Muscle of leg (tissue), 11 donors: ENCODE measurements around the gene FRAS1. TPM values are rescaled to one million over a fixed set of nuclear protein-coding genes. Genes with fewer than 3 reads are reported as not detected.
"Not testable (repeated sequence)": the region's sequence is repeated elsewhere in the genome, so short reads cannot be mapped to it uniquely, and the experiment has no call there.

Experiments used
- DNase-seq: peaks from one replicate; pipeline ENCODE4 v3.0.0; 2013
- H3K27ac ChIP-seq: one replicate; pipeline ENCODE4 v1.5.1; 2013; ENCODE audit warnings: mild to moderate bottlenecking, low read length, control low read depth
- H3K27me3 ChIP-seq: one replicate; pipeline ENCODE4 v1.6.1; 2013; ENCODE audit warnings: low read length; ENCODE audit not compliant: control insufficient read depth, insufficient read depth
- H3K36me3 ChIP-seq: one replicate; pipeline ENCODE4 v1.6.1; 2013; ENCODE audit warnings: low read length; ENCODE audit not compliant: control insufficient read depth, insufficient read depth
- H3K4me1 ChIP-seq: one replicate; pipeline ENCODE4 v1.6.1; 2013; ENCODE audit warnings: low read length; ENCODE audit not compliant: control insufficient read depth, insufficient read depth
- H3K4me3 ChIP-seq: one replicate; pipeline ENCODE4 v1.5.1; 2013; ENCODE audit warnings: low read length, control low read depth
- H3K9me3 ChIP-seq: replicated peaks from 2 replicates; pipeline ENCODE4 v1.6.1; 2013; ENCODE audit warnings: low read depth, low read length; ENCODE audit not compliant: control insufficient read depth
- WGBS: methylation state at CpG from one replicate; pipeline ENCODE4 v1.1.5; 2013; ENCODE audit warnings: missing lambda C conversion rate; ENCODE audit not compliant: insufficient coverage; 5-methylcytosine and 5-hydroxymethylcytosine counted together
- polyA plus RNA-seq, 8 donors: library from polyadenylated mRNA; unstranded; fragments of 120-200 nt; gene quantifications; one replicate each; pipeline versions ENCODE4 v1.2.1 to v1.2.3, GENCODE V29; 2013; ENCODE audit warnings: inconsistent platforms in 1 of 8, low replicate concordance in 1 of 8; ENCODE audit not compliant: insufficient read length in 8 of 8, insufficient read depth in 1 of 8
- total RNA-seq: library from RNA; stranded (reverse); fragments of 120-200 nt; gene quantifications from one replicate; pipeline ENCODE4 v1.2.4, GENCODE V29; 2013

The FRAS1 gene
- total and polyA plus RNA-seq, 9 donors = 3.6 to 15.8 (median 7.4) TPM

DNA sequence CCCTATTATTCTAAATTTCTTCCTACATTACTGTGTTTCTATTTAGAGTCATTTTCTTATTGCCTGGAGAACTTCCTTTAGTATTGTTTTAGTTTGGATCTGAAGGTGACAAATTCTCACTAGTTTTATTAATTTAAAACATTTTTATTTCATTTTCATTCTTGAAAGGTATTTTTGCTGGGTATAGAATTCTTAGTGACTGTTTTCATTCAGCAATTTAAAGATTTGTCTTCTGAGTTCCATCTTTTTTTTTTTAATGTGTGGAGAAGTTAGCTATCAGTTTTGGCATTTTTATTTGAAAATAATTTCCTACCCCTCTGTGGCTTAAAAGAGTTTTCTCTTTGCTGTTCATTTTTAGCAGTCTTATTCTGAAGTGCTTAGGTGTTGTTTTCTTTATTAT lies 169.2 kb downstream of the FRAS1 start:
- H3K36me3 ChIP-seq = no peaks in the 10 kb centered on the region
- H3K9me3 ChIP-seq = no peaks in the 10 kb centered on the region
- DNase-seq = no peak
- H3K27me3 ChIP-seq = no peaks in the 10 kb centered on the region
- no peak overlapping the region for H3K27ac ChIP-seq
- H3K4me3 ChIP-seq = no peak overlapping the region
- H3K4me1 ChIP-seq = no peaks in the 10 kb centered on the region

- no peaks in the 10 kb centered on the region for H3K27me3 ChIP-seq
- no peak overlapping the region for H3K4me3 ChIP-seq
- H3K9me3 ChIP-seq = no peaks in the 10 kb centered on the region
- no peak for DNase-seq
- H3K36me3 ChIP-seq = no peaks in the 10 kb centered on the region
- no peak overlapping the region for H3K27ac ChIP-seq
- WGBS = no CpG with 5 or more reads among the region's 1 CpG
- H3K4me1 ChIP-seq = no peaks in the 10 kb centered on the region
Measured at GRCh38 chr4:78227411-78228057, 170.4 kb downstream of the FRAS1 start.

- Histone ChIP-seq H3K36me3 (no peaks in the 10 kb centered on the region), H3K4me1 (no peaks in the 10 kb centered on the region), H3K27me3 (no peaks in the 10 kb centered on the region), H3K27ac (no peak overlapping the region), H3K4me3 (no peak overlapping the region), H3K9me3 (no peaks in the 10 kb centered on the region)
- no peak for DNase-seq
Measured at GRCh38 chr4:78235800-78236199, 178.7 kb downstream of the FRAS1 start.

DNA sequence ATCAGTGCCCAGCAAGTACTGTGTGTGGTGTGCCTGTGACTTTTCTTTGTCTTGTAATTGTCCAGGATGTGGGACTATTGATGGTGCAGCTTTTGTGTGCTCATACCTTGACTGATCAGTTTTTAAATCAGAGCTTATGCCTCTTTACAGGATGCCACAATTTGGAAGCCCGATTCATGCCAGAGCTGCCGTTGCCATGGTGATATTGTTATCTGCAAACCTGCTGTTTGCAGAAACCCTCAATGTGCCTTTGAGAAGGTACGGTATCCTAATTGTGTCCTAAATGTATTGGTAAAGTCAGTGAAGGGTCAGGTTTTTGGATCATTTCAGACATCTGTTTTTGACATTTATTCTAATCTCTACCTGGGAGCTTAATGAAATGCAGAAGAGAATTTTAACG lies 180.2 kb downstream of the FRAS1 start:
- H3K36me3 ChIP-seq = no peaks in the 10 kb centered on the region
- H3K4me3 ChIP-seq = no peak overlapping the region
- H3K9me3 ChIP-seq = no peaks in the 10 kb centered on the region
- H3K27me3 ChIP-seq = no peaks in the 10 kb centered on the region
- DNase-seq = no peak
- 78% methylated on average over 2 of the region's 4 CpGs for WGBS
- no peaks in the 10 kb centered on the region for H3K4me1 ChIP-seq
- H3K27ac ChIP-seq = no peak overlapping the region

DNA sequence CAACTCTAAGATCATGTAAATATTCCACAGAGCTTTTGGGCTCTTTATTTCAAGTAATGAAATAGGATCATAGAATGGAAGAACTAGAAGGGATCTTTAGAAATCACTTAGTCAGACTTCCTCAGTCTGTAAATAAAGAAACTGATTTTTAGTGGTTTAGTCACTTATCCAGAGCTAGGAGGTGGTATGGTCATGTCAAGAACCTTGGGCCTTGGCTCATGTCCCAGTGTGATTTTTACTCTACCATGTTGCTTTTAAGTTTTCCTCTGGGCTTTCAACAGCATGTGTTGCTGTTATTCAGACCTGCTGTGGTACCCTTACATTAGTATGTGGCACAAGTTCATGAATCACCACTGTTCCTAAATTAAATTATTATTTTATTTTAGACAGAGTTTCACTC lies 184.9 kb downstream of the FRAS1 start:
- H3K27me3 ChIP-seq = no peaks in the 10 kb centered on the region
- H3K4me3 ChIP-seq = no peak overlapping the region
- no peak overlapping the region for H3K27ac ChIP-seq
- no peaks in the 10 kb centered on the region for H3K36me3 ChIP-seq
- no peaks in the 10 kb centered on the region for H3K4me1 ChIP-seq
- no peak for DNase-seq
- no peaks in the 10 kb centered on the region for H3K9me3 ChIP-seq

GRCh38 chr4:78244705-78245485 lies 187.8 kb downstream of the FRAS1 start:
- Histone ChIP-seq H3K4me1 (no peaks in the 10 kb centered on the region), H3K9me3 (no peaks in the 10 kb centered on the region), H3K27me3 (no peaks in the 10 kb centered on the region), H3K4me3 (no peak overlapping the region), H3K36me3 (no peaks in the 10 kb centered on the region), H3K27ac (no peak overlapping the region)
- WGBS = 33% methylated on average over 1 of the region's 3 CpGs
- DNase-seq = no peak

DNA sequence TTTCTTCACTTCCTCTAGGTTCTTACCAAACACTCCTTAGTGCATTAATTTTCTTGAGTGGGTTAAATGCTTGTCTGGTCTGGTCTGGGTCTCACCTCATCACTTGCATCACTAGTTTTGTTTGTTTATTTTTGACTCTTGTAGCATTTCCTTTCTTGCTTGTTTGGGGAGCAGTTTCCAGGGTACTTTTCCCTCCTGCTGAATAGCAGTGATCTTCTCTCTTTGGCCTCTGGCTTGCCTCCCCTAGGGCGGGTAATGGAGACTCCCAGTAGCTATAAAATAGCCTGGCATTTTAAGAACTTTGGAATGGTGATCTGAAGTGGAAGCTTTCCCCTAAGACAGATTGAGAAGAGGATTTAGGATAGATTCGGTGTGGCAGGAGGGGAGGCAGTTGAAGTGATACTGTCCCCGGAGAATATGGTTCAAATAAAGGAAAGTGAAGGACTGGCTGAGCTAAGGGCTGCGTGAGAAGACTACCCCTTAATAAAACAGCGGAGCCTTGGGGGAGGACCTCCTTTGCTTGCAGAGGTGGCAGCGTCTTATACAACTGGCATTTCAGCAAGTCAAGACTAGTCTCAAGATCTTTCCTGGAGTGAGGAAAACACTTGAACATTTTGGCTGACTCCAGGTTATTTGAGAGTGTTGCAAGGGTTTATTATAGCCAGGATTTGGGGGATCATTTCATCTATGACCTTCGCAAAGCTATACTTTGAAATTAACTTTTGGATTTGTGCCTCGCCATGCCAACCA lies 190.6 kb downstream of the FRAS1 start:
- H3K4me3 ChIP-seq = no peak overlapping the region
- H3K36me3 ChIP-seq = no peaks in the 10 kb centered on the region
- no peaks in the 10 kb centered on the region for H3K4me1 ChIP-seq
- no peak for DNase-seq
- no peaks in the 10 kb centered on the region for H3K27me3 ChIP-seq
- H3K27ac ChIP-seq = no peak overlapping the region
- 78% methylated on average over 5 of the region's 8 CpGs for WGBS
- H3K9me3 ChIP-seq = peaks cover 3% of the 10 kb centered on the region

DNA sequence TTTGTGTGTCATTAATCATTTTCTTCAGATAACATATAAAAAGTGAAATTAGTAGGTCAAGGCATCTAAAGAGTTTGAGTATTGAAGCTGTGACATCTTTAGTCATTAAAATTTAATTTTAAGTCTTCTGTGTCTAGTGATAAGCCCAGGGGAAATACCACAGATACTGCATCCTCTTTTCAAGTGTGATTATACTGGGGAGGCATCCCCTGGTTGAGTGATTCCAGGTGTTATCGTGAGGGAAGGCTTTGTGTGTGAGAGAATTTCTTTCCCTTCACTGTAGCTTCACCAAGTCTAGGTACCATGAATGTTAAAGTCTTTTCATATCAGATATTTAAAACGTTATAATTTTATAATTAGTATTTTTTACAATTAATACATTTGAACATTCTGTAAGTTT lies 193.4 kb downstream of the FRAS1 start:
- Histone ChIP-seq H3K4me3 (no peak overlapping the region), H3K27me3 (no peaks in the 10 kb centered on the region), H3K27ac (no peak overlapping the region), H3K4me1 (no peaks in the 10 kb centered on the region), H3K36me3 (no peaks in the 10 kb centered on the region), H3K9me3 (peaks cover 6% of the 10 kb centered on the region)
- WGBS = no CpG with 5 or more reads among the region's 2 CpGs
- no peak for DNase-seq

GRCh38 chr4:78252773-78253172 lies 195.7 kb downstream of the FRAS1 start:
- not testable (repeated sequence) for H3K27ac ChIP-seq, H3K9me3 ChIP-seq, H3K4me1 ChIP-seq, H3K27me3 ChIP-seq, H3K36me3 ChIP-seq, H3K4me3 ChIP-seq, DNase-seq
- 97% methylated on average over 6 of the region's 8 CpGs for WGBS

GRCh38 chr4:78254893-78255292 lies 197.8 kb downstream of the FRAS1 start:
- Histone ChIP-seq H3K4me3 (no peak overlapping the region), H3K36me3 (no peaks in the 10 kb centered on the region), H3K4me1 (no peaks in the 10 kb centered on the region), H3K9me3 (peaks cover 6% of the 10 kb centered on the region), H3K27ac (no peak overlapping the region), H3K27me3 (no peaks in the 10 kb centered on the region)
- 88% methylated on average over 1 of the region's 4 CpGs for WGBS
- no peak for DNase-seq
